HepG2 (cell line): ENCODE data around the gene VPS26A. TPM values are rescaled to one million over a fixed set of nuclear protein-coding genes. Genes with fewer than 3 reads are reported as not detected.

ENCODE experiments used
- BCL3 ChIP-seq: sonication (generic); formaldehyde crosslinking; IDR thresholded peaks from 2 replicates; pipeline ENCODE4 v1.5.1; 2020; ENCODE audit warnings: mild to moderate bottlenecking, missing genetic modification reagents, moderate library complexity
- BHLHE40 ChIP-seq: IDR thresholded peaks from 2 replicates; pipeline ENCODE4 v1.6.1; 2011; ENCODE audit warnings: low read length, improper control_type of control experiment
- CBX1 ChIP-seq: IDR thresholded peaks from one replicate; pipeline ENCODE4 v1.6.1; 2016; ENCODE audit warnings: antibody characterized with exemption, low read depth
- CEBPG ChIP-seq: IDR thresholded peaks from 2 replicates; pipeline ENCODE4 v1.6.1; 2016
- FOXK1 ChIP-seq: sonication (generic); formaldehyde crosslinking; IDR thresholded peaks from 2 replicates; pipeline ENCODE4 v1.4.0; 2020; ENCODE audit warnings: low read depth, missing genetic modification reagents, borderline replicate concordance
- KLF9 ChIP-seq: IDR thresholded peaks from 2 replicates; pipeline ENCODE4 v1.6.1; 2016; ENCODE audit warnings: low read depth
- MEF2D ChIP-seq: sonication (generic); formaldehyde crosslinking; IDR thresholded peaks from 2 replicates; pipeline ENCODE4 v1.5.1; 2020; ENCODE audit warnings: mild to moderate bottlenecking, missing genetic modification reagents
- PCBP2 ChIP-seq: fragments of 200-400 bp; formaldehyde crosslinking; optimal IDR thresholded peaks from 2 replicates; pipeline ENCODE3; 2018; ENCODE audit warnings: low read length, low read depth; ENCODE audit not compliant: poor library complexity, severe bottlenecking
- PHB2 ChIP-seq: fragments of 450-650 bp; IDR thresholded peaks from 2 replicates; pipeline ENCODE4 v1.6.1; 2018; ENCODE audit not compliant: partially characterized antibody
- POLR2AphosphoS2 ChIP-seq: IDR thresholded peaks from 2 replicates; pipeline ENCODE4 v1.6.1; 2011; ENCODE audit warnings: low read depth, low read length, improper control_type of control experiment
- POLR2AphosphoS5 ChIP-seq: IDR thresholded peaks from 2 replicates; pipeline ENCODE4 v1.6.1; 2012; ENCODE audit warnings: low read depth, low read length
- TEAD2 ChIP-seq: sonication (generic); formaldehyde crosslinking; IDR thresholded peaks from 2 replicates; pipeline ENCODE4 v1.9.0; 2021; ENCODE audit warnings: missing genetic modification reagents
- THAP9 ChIP-seq: sonication (generic); formaldehyde crosslinking; IDR thresholded peaks from 2 replicates; pipeline ENCODE4; 2020; ENCODE audit warnings: missing genetic modification reagents, mild to moderate bottlenecking, borderline replicate concordance
- XBP1 ChIP-seq: sonication (generic); formaldehyde crosslinking; IDR thresholded peaks from 2 replicates; pipeline ENCODE4 v1.5.0; 2020; ENCODE audit warnings: missing genetic modification reagents
- XRCC5 ChIP-seq: fragments of 200-400 bp; formaldehyde crosslinking; optimal IDR thresholded peaks from 2 replicates; pipeline ENCODE3; 2017; ENCODE audit warnings: mild to moderate bottlenecking, low read length
- YY1 ChIP-seq: IDR thresholded peaks from 2 replicates; pipeline ENCODE4 v1.6.1; 2011; ENCODE audit warnings: low read length, low read depth, moderate library complexity, mild to moderate bottlenecking; ENCODE audit not compliant: insufficient read depth, insufficient replicate concordance
- ZNF235 ChIP-seq: sonication (generic); formaldehyde crosslinking; IDR thresholded peaks from 2 replicates; pipeline ENCODE4 v1.8.1; 2023; ENCODE audit warnings: mild to moderate bottlenecking, missing genetic modification reagents, borderline replicate concordance
- ZNF451 ChIP-seq: sonication (generic); formaldehyde crosslinking; IDR thresholded peaks from 2 replicates; pipeline ENCODE4 v1.5.0; 2020; ENCODE audit warnings: mild to moderate bottlenecking, missing genetic modification reagents
- ZNF577 ChIP-seq: sonication (generic); formaldehyde crosslinking; IDR thresholded peaks from 2 replicates; pipeline ENCODE4 v1.4.0; 2020; ENCODE audit warnings: mild to moderate bottlenecking, low read depth, missing genetic modification reagents, borderline replicate concordance
- polyA plus RNA-seq, 8 experiments: library from polyadenylated mRNA; depleted of rRNA in 3 of 8; stranded (reverse) in 7 of 8; unstranded in 1 of 8; fragments of >200 nt; fragmentation: Illumina TruSeq in 4 of 8; extraction: Trizol in 4 of 8; gene quantifications; 2 replicates each; pipeline versions ENCODE4 v1.2.1 to v1.2.3, GENCODE V29; 2011 to 2016; ENCODE audit warnings: low read depth in 4 of 8, missing spikeins in 1 of 8, mixed read lengths in 1 of 8; ENCODE audit not compliant: insufficient read depth in 1 of 8
- total RNA-seq, 5 experiments: library from RNA; depleted of rRNA; stranded (reverse); fragments of >200 nt; fragmentation: Illumina TruSeq; extraction: Trizol; gene quantifications; 2 replicates each; pipeline ENCODE4 v1.2.3, GENCODE V29; 2016; ENCODE audit warnings: low read depth in 1 of 5
- TF ChIP-seq, protein P1 (sequence below): sonication (generic); formaldehyde crosslinking; IDR thresholded peaks from 2 replicates; pipeline ENCODE4 v1.4.0; 2020; ENCODE audit warnings: missing genetic modification reagents; ENCODE audit errors: not compliant biosample characterization
- TF ChIP-seq, protein P2 (sequence below): sonication (generic); formaldehyde crosslinking; IDR thresholded peaks from 2 replicates; pipeline ENCODE4 v1.8.1; 2023; ENCODE audit warnings: mild to moderate bottlenecking, missing genetic modification reagents
- TF ChIP-seq, protein P3 (sequence below): sonication (generic); formaldehyde crosslinking; IDR thresholded peaks from 2 replicates; pipeline ENCODE4 v1.4.0; 2020; ENCODE audit warnings: mild to moderate bottlenecking, missing genetic modification reagents

The VPS26A gene
- total and polyA plus RNA-seq, 2 of the 13 experiments (the other 11 are each of a cell fraction or from before 2014, with no cell fraction given), result 12.9 to 32.6 TPM

- TF ChIP-seq YY1 (peak; percentile 49), ZNF577 (CRISPR knock-in tag) (no peak), PCBP2 (no peak), THAP9 (peak; percentile 86; the same call in 1 of the 2 replicates), POLR2AphosphoS5 (peak; percentile 95), PHB2 (no peak), CBX1 (peak; percentile 45), MEF2D (CRISPR knock-in tag) (no peak; the same call in 1 of the 2 replicates), TEAD2 (CRISPR knock-in tag) (no peak), ZNF235 (no peak), BHLHE40 (peak; percentile 93), XBP1 (CRISPR knock-in tag) (no peak), FOXK1 (CRISPR knock-in tag) (peak; percentile 94), BCL3 (CRISPR knock-in tag) (no peak), XRCC5 (peak; percentile 45), POLR2AphosphoS2 (no peak; the same call in 1 of the 2 replicates), KLF9 (no peak), ZNF451 (0 out of 2 replicates have a peak, but pooled peaks have one; percentile 53), CEBPG (CRISPR knock-in tag) (0 out of 2 replicates have a peak, but pooled peaks have one; percentile 5)
- TF ChIP-seq, protein P1, sequence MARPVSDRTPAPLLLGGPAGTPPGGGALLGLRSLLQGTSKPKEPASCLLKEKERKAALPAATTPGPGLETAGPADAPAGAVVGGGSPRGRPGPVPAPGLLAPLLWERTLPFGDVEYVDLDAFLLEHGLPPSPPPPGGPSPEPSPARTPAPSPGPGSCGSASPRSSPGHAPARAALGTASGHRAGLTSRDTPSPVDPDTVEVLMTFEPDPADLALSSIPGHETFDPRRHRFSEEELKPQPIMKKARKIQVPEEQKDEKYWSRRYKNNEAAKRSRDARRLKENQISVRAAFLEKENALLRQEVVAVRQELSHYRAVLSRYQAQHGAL (CRISPR knock-in tag), result no peak
- TF ChIP-seq, protein P2, sequence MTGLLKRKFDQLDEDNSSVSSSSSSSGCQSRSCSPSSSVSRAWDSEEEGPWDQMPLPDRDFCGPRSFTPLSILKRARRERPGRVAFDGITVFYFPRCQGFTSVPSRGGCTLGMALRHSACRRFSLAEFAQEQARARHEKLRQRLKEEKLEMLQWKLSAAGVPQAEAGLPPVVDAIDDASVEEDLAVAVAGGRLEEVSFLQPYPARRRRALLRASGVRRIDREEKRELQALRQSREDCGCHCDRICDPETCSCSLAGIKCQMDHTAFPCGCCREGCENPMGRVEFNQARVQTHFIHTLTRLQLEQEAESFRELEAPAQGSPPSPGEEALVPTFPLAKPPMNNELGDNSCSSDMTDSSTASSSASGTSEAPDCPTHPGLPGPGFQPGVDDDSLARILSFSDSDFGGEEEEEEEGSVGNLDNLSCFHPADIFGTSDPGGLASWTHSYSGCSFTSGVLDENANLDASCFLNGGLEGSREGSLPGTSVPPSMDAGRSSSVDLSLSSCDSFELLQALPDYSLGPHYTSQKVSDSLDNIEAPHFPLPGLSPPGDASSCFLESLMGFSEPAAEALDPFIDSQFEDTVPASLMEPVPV, result no peak
- TF ChIP-seq, protein P3, sequence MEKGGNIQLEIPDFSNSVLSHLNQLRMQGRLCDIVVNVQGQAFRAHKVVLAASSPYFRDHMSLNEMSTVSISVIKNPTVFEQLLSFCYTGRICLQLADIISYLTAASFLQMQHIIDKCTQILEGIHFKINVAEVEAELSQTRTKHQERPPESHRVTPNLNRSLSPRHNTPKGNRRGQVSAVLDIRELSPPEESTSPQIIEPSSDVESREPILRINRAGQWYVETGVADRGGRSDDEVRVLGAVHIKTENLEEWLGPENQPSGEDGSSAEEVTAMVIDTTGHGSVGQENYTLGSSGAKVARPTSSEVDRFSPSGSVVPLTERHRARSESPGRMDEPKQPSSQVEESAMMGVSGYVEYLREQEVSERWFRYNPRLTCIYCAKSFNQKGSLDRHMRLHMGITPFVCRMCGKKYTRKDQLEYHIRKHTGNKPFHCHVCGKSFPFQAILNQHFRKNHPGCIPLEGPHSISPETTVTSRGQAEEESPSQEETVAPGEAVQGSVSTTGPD (CRISPR knock-in tag), result no peak
Measured at GRCh38 chr10:69179743-69180524, 56.0 kb downstream of the VPS26A start, which contains the start of gene SUPV3L1 (continued).
